SU-DHL-6 (cell line): Measurements from ENCODE around the gene CAMSAP1.

Source experiments
- EZH2phosphoT487 ChIP-seq: fragments of 200-600 bp; sonication (generic), shearing (Covaris generic); conservative IDR thresholded peaks from 2 replicates; pipeline ENCODE4 v1.6.1; 2018; ENCODE audit warnings: mild to moderate bottlenecking, antibody characterized with exemption, low read length, moderate library complexity, mixed read lengths
- TF ChIP-seq, protein P1 (sequence below): fragments of 200-600 bp; sonication (generic); IDR thresholded peaks from one replicate; pipeline ENCODE4 v1.5.1; 2017; ENCODE audit warnings: antibody characterized with exemption, mild to moderate bottlenecking, low read length, moderate library complexity; ENCODE audit not compliant: insufficient read depth, poor library complexity, severe bottlenecking

- TF ChIP-seq, protein P1, sequence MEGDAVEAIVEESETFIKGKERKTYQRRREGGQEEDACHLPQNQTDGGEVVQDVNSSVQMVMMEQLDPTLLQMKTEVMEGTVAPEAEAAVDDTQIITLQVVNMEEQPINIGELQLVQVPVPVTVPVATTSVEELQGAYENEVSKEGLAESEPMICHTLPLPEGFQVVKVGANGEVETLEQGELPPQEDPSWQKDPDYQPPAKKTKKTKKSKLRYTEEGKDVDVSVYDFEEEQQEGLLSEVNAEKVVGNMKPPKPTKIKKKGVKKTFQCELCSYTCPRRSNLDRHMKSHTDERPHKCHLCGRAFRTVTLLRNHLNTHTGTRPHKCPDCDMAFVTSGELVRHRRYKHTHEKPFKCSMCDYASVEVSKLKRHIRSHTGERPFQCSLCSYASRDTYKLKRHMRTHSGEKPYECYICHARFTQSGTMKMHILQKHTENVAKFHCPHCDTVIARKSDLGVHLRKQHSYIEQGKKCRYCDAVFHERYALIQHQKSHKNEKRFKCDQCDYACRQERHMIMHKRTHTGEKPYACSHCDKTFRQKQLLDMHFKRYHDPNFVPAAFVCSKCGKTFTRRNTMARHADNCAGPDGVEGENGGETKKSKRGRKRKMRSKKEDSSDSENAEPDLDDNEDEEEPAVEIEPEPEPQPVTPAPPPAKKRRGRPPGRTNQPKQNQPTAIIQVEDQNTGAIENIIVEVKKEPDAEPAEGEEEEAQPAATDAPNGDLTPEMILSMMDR: no peak
- no peak for TF ChIP-seq EZH2phosphoT487
These were observed 121.1 kb downstream of the CAMSAP1 start for GRCh38 chr9:135786146-135786690.
